ENCODE results near the gene PSMD13.
A peak's percentile ranks its signal among the peaks of the same experiment; 100 is the strongest.

Gene PSMD13

DNA sequence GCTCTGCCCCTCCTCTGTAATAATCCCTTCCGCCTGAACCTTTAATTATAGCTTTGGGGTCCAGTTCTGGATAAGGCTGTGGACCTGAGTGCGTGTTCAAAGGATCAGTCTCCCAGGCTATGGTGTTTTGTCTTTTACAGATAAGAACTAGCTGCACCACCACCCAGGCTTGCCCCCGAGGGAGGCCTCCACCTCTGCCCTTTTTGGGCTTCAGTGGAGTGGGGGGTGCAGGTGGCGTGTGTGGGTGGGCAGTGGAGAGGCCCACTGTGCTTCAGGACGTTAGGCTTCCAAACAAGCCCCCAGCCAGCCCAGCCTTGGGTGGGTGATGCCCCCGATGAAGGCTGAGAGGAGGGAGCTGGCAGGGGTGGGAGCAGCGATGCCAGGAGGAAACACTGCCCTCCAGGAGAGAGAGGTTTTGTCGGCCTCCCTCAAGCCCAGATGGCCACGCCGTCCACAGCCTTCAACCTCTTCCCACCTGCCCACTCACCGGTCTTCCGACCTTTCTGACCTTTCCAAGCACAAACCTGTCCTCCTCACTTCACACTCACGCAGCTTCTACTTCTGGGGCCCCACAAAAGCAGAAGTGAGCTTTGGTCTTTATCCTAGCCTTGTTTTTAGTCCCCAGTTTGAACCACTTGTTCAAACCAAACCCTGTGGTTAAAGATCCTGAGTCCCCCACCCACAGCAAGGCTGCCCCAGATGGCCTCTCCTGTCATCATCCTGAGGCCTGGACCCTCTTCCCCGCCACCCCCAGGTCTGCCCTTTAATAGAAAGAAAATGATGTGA lies 20.4 kb downstream of the PSMD13 start:
- DNase-seq (ENCODE audit: low spot score): peak; percentile 50
- TF ChIP-seq, protein P1, sequence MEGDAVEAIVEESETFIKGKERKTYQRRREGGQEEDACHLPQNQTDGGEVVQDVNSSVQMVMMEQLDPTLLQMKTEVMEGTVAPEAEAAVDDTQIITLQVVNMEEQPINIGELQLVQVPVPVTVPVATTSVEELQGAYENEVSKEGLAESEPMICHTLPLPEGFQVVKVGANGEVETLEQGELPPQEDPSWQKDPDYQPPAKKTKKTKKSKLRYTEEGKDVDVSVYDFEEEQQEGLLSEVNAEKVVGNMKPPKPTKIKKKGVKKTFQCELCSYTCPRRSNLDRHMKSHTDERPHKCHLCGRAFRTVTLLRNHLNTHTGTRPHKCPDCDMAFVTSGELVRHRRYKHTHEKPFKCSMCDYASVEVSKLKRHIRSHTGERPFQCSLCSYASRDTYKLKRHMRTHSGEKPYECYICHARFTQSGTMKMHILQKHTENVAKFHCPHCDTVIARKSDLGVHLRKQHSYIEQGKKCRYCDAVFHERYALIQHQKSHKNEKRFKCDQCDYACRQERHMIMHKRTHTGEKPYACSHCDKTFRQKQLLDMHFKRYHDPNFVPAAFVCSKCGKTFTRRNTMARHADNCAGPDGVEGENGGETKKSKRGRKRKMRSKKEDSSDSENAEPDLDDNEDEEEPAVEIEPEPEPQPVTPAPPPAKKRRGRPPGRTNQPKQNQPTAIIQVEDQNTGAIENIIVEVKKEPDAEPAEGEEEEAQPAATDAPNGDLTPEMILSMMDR (IDR thresholded peaks at IDR 0.05; ENCODE audit: extremely low read depth, missing control alignments): no peak

- TF ChIP-seq, protein P1 (IDR thresholded peaks at IDR 0.05; ENCODE audit: extremely low read depth, missing control alignments): peak; percentile 20
- DNase-seq (ENCODE audit: low spot score): no peak
These were observed 21.2 kb downstream of the PSMD13 start for GRCh38 chr11:257766-258493.

- TF ChIP-seq, protein P1 (IDR thresholded peaks at IDR 0.05; ENCODE audit: extremely low read depth, missing control alignments): no peak
- no peak for DNase-seq (ENCODE audit: low spot score)
These were observed 22.6 kb downstream of the PSMD13 start for GRCh38 chr11:259413-259812.

DNA sequence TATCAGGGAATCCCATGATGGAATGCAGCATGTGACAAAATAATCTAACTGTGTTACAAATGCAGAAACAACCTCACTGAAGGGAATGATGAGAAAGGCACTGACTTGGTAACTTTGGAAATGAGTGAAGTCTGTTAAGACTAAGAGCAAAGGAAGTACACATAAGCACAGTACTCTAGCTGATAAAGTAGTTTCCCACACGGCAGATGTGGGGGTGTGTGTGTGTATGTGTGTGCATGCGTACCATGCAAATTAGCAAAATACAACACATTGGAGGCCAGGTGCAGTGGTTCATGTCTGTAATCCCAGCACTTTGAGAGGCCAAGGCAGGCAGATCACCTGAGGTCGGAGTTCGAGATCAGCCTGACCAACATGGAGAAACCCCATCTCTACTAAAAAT lies 24.8 kb downstream of the PSMD13 start:
- DNase-seq (ENCODE audit: low spot score): no peak
- TF ChIP-seq, protein P1 (IDR thresholded peaks at IDR 0.05; ENCODE audit: extremely low read depth, missing control alignments): no peak

GRCh38 chr11:266676-267439 lies 30.1 kb downstream of the PSMD13 start:
- DNase-seq (ENCODE audit: low spot score): peak; percentile 56
- TF ChIP-seq, protein P1 (IDR thresholded peaks at IDR 0.05; ENCODE audit: extremely low read depth, missing control alignments): no peak

DNA sequence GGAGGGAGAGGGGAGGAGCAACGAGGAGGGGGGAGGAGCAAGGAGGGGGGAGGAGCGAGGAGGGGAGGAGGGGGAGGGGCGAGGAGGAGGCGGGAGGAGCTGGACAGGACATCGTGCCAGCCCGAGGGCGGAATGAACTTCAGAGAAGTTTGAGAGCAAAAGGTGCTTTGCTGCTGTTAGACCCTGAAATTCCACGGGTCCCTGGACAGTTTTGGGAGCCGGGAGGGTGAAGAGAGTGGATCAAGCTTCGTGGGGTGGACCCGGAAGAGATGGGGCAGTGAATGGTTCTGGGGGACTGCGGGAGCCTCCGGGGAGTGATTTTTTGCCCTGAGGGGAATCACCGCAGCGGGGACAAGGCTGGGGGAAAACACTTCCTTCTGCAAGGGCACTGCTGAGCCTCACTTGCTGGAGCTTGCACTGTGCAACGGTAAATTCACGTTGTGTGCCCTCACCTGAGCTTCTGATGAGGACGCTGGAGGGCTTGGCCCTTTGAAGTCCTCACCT lies 30.8 kb downstream of the PSMD13 start:
- TF ChIP-seq, protein P1 (IDR thresholded peaks at IDR 0.05; ENCODE audit: extremely low read depth, missing control alignments): no peak
- peak; percentile 76 for DNase-seq (ENCODE audit: low spot score)

Measured in GM20000 (cell line).